Lung (tissue), 12 donors: Measurements from ENCODE around the gene EIF2B1. TPM values are rescaled to one million over a fixed set of nuclear protein-coding genes. Genes with fewer than 3 reads are reported as not detected.
A peak's percentile ranks its signal among the peaks of the same experiment; 100 is the strongest.

ENCODE experiments used
- ATAC-seq: fragments of 200-7000 bp; cut with Tn5 transposase; one replicate; pipeline ENCODE4 v1.9.1; 2020; ENCODE audit warnings: moderate number of reproducible peaks; ENCODE audit not compliant: insufficient read depth, low FRiP score
- DNase-seq, 3 donors: peaks; one replicate each; pipeline ENCODE4 v3.0.0-alpha.2; 2013 to 2017
- H3K27ac ChIP-seq, 2 donors: one replicate each; pipeline ENCODE4 v1.5.1; 2013; ENCODE audit warnings: mild to moderate bottlenecking in 2 of 2, moderate library complexity in 2 of 2, control low read depth in 1 of 2, inconsistent platforms in 1 of 2, low read depth in 1 of 2, low read length in 1 of 2
- H3K27me3 ChIP-seq, 3 donors: one replicate each; pipeline ENCODE4 v1.5.1; 2013; ENCODE audit warnings: low read length in 2 of 3; ENCODE audit not compliant: control insufficient read depth in 3 of 3, insufficient read depth in 3 of 3
- H3K36me3 ChIP-seq, 4 donors: one replicate each; pipeline ENCODE4 v1.5.1; 2013; ENCODE audit warnings: low read length in 4 of 4, mild to moderate bottlenecking in 1 of 4, moderate library complexity in 1 of 4; ENCODE audit not compliant: control insufficient read depth in 4 of 4, insufficient read depth in 4 of 4
- H3K4me1 ChIP-seq, 5 donors: one replicate each; pipeline ENCODE4 v1.5.1; 2013; ENCODE audit warnings: low read length in 5 of 5, mild to moderate bottlenecking in 2 of 5, moderate library complexity in 1 of 5; ENCODE audit not compliant: control insufficient read depth in 5 of 5, insufficient read depth in 5 of 5
- H3K4me3 ChIP-seq: one replicate; pipeline ENCODE4 v1.5.1; 2013; ENCODE audit warnings: mild to moderate bottlenecking, control low read depth, moderate library complexity
- H3K9ac ChIP-seq, 2 donors: one replicate each; pipeline ENCODE4 v1.5.1; 2013; ENCODE audit warnings: low read length in 2 of 2, control low read depth in 1 of 2; ENCODE audit not compliant: insufficient read depth in 1 of 2
- H3K9me3 ChIP-seq, 4 donors: one replicate each; pipeline ENCODE4 v1.5.1; 2013; ENCODE audit warnings: low read length in 3 of 4, mild to moderate bottlenecking in 1 of 4, moderate library complexity in 1 of 4; ENCODE audit not compliant: control insufficient read depth in 4 of 4, insufficient read depth in 3 of 4
- WGBS, 2 donors: extraction: QIAGEN DNeasy Blood & Tissue Kit; methylation state at CpG; one replicate each; pipeline ENCODE4 v1.1.7; 2013; 5-methylcytosine and 5-hydroxymethylcytosine counted together
- polyA plus RNA-seq, 2 donors: library from polyadenylated mRNA; stranded (reverse); fragments of 200-250 nt; gene quantifications; one replicate each; pipeline ENCODE4 v1.2.1, GENCODE V29; 2013
- total RNA-seq, 2 donors: library from RNA; depleted of rRNA in 1 of 2; stranded (reverse); fragments of >200 nt in 1 of 2; gene quantifications; one replicate each; pipeline ENCODE4 v1.2.1, GENCODE V29; 2014 to 2021
- TF ChIP-seq, protein P1 (sequence below): IDR thresholded peaks from 2 replicates; pipeline ENCODE4 v1.5.1; 2012; ENCODE audit warnings: mild to moderate bottlenecking; ENCODE audit errors: control extremely low read depth, extremely low read depth
- donor health status: control.
- donor health status: control.
- donor health status: Bipolar disorder and iron deficiency.
- donor health status: healthy.
- donor health status: DM: yes; HTN: yes; CAD: no.

EIF2B1 gene
- total and polyA plus RNA-seq, 4 donors: 25.6 to 48.1 (median 33.1) TPM

DNA sequence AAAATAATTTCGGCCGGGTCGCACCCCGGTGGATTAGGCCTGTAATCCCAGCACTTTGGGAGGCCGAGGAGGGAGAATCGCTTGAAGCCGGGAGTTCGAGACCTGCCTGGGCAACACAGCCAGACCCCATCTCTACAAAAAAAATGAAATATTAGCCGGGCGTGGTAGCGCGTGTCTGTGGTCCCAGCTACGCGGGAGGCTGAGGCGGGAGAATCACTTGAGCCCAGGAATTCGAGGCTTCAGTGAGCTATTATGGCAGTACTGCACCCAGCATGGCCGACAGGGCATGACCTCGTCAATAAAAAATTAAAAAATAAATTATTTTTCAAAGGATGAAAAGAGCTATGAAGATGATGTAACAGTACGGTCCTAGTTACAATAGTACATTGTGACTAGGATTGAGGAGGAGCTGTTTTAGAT lies 666 bp upstream of the EIF2B1 start:
- Histone ChIP-seq H3K4me3 (peak overlapping the region; percentile 89), H3K9ac (peak overlapping the region; percentile 88 to 100), H3K36me3 (peaks cover 5 to 14% (median 10%) of the 10 kb centered on the region in 4 donors), H3K27ac (peak overlapping the region; percentile 86 to 91), H3K27me3 (no peaks in the 10 kb centered on the region), H3K4me1 (peaks cover 0 to 18% (median 4%) of the 10 kb centered on the region in 5 donors), H3K9me3 (no peaks in the 10 kb centered on the region)
- 8 to 12% methylated on average over 19 of the region's 19 CpGs for WGBS, 2 donors
- no peak for ATAC-seq
- no peak for DNase-seq
- TF ChIP-seq, protein P1, sequence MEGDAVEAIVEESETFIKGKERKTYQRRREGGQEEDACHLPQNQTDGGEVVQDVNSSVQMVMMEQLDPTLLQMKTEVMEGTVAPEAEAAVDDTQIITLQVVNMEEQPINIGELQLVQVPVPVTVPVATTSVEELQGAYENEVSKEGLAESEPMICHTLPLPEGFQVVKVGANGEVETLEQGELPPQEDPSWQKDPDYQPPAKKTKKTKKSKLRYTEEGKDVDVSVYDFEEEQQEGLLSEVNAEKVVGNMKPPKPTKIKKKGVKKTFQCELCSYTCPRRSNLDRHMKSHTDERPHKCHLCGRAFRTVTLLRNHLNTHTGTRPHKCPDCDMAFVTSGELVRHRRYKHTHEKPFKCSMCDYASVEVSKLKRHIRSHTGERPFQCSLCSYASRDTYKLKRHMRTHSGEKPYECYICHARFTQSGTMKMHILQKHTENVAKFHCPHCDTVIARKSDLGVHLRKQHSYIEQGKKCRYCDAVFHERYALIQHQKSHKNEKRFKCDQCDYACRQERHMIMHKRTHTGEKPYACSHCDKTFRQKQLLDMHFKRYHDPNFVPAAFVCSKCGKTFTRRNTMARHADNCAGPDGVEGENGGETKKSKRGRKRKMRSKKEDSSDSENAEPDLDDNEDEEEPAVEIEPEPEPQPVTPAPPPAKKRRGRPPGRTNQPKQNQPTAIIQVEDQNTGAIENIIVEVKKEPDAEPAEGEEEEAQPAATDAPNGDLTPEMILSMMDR: no peak

DNA sequence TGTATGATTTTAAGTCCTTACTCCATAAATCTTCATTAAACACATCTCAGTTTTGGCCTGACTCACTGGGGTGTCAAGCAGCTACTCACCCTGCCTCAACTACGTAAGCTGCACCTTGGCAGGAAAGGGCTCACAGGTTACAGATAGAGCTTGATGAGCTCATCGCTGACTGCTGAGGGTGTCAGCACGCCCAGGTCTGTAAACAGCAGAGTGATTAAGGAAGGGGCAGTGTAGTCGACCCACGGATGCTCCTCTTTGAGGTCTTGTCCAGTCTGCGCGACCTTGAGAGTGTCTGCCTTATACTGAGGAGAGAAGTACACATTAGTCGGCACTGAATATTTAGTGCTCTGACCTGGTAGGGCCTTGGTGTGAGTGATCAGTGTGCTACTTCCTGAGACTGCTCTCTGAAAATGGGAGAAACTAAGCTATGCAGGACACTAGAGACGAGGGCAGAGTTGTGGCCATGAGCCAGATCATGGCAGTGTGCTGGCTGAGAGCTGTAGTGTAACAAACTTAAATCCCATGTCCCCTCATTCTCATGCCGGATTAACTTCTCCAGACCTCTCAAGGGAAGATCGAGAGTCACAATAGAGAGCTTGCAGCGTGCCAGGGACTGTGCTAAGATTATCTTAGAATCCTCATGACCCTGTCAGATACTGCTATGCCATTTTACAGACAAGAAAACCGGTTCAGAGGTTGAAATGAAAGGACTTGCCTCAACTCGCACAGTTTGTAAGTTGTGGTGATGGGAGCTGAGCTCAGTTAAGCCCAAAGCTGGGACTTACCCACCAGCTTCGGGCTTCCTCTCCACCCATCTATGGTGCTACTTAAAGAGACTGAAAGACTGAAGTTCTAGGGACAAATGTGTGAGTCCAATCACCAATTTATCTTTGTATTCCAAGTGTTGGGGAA lies 11.6 kb downstream of the EIF2B1 start:
- H3K27me3 ChIP-seq: no peaks in the 10 kb centered on the region
- no peak overlapping the region for H3K4me3 ChIP-seq
- H3K36me3 ChIP-seq: peaks cover 28 to 54% (median 44%) of the 10 kb centered on the region in 4 donors
- H3K4me1 ChIP-seq: no peaks in the 10 kb centered on the region
- DNase-seq (no peak), ATAC-seq (no peak)
- TF ChIP-seq, protein P1: no peak
- H3K9me3 ChIP-seq: no peaks in the 10 kb centered on the region
- no peak overlapping the region for H3K9ac ChIP-seq
- H3K27ac ChIP-seq: no peak overlapping the region
- WGBS, 2 donors: 89 to 94% methylated on average over 15 of the region's 15 CpGs

DNA sequence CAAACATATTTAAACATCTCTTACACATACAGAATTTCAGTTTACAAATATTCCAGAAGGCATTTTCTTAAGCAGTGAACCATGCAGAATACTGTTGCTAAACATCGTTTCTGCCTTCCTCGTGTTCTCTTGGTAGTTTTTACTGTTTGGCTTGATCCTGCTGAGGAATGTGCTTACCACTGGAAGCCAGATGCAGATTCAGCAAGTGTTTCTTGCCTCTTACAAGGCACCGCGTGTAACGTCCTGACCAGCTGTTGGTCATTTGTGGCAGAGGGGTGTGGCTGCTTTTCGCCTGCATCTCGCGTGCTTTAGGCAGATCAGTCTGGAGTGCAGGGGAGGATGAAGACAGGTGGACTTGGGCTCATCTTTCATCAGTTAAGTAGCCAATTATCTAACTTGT lies 12.4 kb downstream of the EIF2B1 start:
- Histone ChIP-seq H3K4me1 (no peaks in the 10 kb centered on the region), H3K4me3 (no peak overlapping the region), H3K36me3 (peaks cover 25 to 51% (median 44%) of the 10 kb centered on the region in 4 donors), H3K9me3 (no peaks in the 10 kb centered on the region), H3K9ac (no peak overlapping the region), H3K27me3 (no peaks in the 10 kb centered on the region), H3K27ac (no peak overlapping the region)
- 79 to 89% methylated on average over 8 of the region's 8 CpGs for WGBS, 2 donors
- TF ChIP-seq, protein P1: no peak
- DNase-seq: no peak
- no peak for ATAC-seq
